ENCODE data around the gene CNOT10.
"Not testable (repeated sequence)": the region's sequence is repeated elsewhere in the genome, so short reads cannot be mapped to it uniquely, and the experiment has no call there.

The CNOT10 gene

GRCh38 chr3:32686713-32687112, 1.7 kb downstream of the CNOT10 start:
- no peak for DNase-seq (ENCODE audit: low read depth in 2 of 2)

- DNase-seq (ENCODE audit: low read depth in 2 of 2), result no peak
Observed at GRCh38 chr3:32691847-32692246, 6.9 kb downstream of the CNOT10 start.

- DNase-seq (ENCODE audit: low read depth in 2 of 2), result no peak
Observed at GRCh38 chr3:32696523-32696922, 11.5 kb downstream of the CNOT10 start.

DNA sequence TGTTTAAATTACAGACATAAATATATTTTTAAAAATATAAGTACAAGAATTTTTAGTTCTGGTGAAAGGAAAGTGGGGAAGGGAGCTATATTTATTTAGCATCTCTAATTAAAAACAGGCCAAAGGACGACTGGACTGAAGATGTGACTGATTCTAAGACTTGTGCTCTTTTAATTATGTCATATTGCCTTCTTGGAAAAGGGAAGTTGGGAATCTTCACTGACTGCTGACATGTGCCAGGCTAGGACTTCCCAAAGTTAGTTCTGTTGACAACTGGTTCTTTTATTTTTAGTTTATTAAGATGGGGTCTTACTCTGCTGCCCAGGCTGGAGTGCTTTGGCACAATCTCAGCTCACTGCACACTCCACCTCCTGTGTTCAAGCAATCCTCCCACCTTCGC, 13.5 kb downstream of the CNOT10 start:
- no peak for DNase-seq (ENCODE audit: low read depth in 2 of 2)

DNA sequence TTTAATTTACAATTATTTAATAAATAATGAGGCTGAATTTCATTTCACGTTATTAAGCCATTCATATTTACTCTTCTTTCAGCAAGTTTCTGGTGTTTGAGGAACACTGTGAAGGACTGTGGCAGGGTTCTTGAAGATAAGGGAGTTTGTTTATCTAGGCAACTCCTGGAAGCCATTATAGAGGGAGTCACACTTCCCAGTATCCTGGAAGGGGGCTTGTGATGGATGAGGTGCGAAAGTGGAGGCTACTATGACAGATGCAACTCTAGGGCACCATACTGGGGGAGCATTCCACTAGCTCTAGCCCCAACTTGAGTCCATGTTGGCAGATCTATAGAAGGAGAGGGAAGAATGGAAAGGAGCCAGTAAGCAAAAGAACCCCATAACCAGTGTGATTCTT, 14.4 kb downstream of the CNOT10 start:
- DNase-seq (ENCODE audit: low read depth in 2 of 2), result no peak

DNA sequence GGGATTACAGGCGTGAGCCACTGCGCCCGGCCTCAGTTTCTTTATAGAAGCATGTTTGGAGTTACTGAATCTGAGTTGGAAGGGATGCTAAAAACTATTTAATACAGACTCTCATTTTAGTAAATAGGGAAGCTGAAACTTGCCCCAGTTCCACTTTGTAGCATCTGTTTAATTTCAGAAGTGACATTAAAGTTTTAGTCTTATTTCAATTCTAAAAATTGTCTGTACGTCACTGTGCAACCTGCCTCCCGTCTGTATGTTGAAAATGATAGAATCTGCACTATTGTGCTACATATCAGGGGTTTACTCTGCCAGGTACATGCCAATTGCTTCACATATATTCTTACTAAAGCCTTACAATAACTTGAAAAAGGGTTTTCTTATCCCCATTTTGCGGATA, 15.3 kb downstream of the CNOT10 start:
- no peak for DNase-seq (ENCODE audit: low read depth in 2 of 2)

GRCh38 chr3:32703491-32703972, 18.5 kb downstream of the CNOT10 start:
- DNase-seq (ENCODE audit: low read depth in 2 of 2), result no peak

DNA sequence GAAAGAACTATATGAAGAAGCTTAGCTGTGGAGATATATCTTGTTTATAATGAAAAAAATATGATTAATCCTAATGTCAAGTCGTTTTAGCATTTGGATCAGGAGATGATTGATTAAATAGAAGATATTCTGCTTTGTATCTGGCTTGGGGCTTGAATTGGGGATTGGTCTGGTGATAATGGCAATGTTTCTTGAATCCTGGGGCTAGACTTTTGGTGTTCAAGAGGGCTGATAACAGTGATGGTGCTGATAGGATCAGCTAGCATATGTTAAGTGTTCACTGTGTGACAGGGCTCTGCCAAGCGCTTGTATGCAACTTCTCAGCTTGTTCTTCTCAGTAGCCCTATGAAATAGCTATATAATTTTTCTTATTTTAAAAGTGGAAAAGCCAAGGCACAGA, 20.2 kb downstream of the CNOT10 start:
- no peak for DNase-seq (ENCODE audit: low read depth in 2 of 2)

DNA sequence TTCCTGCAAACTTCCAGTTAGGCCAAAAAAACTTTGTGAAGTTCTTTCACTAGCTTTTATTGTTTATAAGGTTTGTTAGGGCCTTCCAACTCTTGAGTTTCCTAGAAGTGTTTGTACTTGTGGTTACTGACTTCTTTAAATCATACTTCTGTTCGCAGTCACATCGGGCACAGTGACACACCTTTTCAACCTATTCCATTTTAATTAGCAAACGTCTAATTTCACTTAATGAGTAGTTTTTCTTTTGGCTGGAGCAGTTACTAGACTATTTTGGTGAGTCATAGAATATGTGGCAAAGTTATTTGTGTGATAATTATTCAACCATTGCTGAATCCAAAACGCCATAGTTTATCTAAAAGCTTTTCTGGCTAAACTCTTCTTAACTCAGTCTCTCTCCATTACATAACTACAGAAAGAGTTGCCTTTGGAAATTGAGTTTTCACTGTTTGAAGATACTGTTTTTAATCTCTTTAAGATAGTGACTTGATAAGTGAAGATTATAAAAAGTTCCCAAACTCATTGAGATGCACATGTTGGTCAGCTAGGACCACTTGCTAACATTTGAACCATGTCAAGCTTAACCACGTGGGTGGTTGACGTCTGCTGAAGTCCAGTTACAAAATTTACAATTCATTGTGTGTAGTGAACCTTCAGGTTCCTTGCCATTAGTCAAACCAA, 21.5 kb downstream of the CNOT10 start:
- no peak for DNase-seq (ENCODE audit: low read depth in 2 of 2)

DNA sequence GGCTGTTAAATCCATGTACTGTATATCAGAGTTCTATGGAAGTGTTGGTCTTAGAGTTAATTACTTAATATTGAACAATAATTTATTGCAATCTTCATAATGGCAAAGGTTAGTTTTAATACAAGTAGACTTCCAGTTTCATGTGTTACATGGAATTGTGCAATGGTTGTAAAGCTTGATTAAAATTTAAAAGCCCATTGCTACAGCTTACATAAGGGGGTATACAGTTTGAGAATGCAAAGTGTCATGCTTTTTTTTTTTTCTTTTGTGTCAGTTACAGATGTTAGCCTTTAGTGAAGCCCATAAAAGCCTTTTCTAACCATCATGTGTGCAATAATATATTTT, 22.0 kb downstream of the CNOT10 start:
- DNase-seq (ENCODE audit: low read depth in 2 of 2), result no peak

DNA sequence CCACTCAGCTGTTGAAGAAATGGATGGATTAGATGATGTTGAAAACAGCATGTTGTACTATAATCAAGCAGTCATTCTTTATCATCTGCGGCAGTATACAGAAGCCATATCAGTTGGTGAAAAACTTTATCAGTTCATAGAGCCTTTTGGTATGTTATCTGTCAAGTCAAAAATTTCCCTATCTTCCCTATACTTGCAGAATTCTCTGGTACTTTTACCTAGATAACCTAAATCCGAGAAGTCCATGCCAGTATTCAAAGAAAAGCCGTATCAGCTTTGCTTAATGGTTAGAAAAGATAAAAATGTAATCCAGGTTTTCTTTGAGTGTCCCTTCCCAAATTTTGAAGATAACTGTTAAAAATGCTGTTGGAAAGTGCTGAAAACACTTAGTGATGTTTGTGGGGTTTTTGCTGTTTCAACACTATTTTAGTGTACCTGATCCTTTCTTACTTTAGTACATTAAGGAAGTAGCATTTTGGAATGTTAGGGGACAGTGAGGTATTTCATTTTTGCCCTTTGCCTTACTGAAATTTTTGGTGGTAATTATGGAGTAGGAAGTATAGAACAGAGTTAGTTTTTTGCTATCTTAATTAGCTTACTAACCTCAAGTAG, 23.8 kb downstream of the CNOT10 start:
- no peak for DNase-seq (ENCODE audit: low read depth in 2 of 2)

- no peak for DNase-seq (ENCODE audit: low read depth in 2 of 2)
Observed at GRCh38 chr3:32709346-32709745, 24.4 kb downstream of the CNOT10 start.

GRCh38 chr3:32712506-32713055, 27.6 kb downstream of the CNOT10 start:
- no peak for DNase-seq (ENCODE audit: low read depth in 2 of 2)

DNA sequence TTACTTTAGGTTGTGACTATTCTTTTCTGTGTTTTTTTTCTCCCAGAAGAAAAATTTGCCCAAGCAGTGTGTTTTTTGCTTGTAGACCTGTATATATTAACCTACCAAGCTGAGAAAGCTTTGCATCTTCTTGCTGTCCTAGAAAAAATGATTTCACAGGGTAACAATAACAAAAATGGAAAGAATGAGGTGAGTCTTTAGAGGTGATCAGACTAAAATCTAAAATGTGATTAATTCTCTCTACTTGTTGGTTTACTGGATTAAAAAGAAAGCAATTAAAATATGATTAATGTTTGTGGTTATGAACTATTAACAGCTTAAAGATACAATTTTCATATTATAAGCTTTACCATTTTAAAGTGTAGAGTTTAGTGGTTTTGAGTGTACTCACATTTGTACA, 28.2 kb downstream of the CNOT10 start:
- no peak for DNase-seq (ENCODE audit: low read depth in 2 of 2)

GRCh38 chr3:32719335-32719734, 34.3 kb downstream of the CNOT10 start:
- DNase-seq (ENCODE audit: low read depth in 2 of 2), result no peak

DNA sequence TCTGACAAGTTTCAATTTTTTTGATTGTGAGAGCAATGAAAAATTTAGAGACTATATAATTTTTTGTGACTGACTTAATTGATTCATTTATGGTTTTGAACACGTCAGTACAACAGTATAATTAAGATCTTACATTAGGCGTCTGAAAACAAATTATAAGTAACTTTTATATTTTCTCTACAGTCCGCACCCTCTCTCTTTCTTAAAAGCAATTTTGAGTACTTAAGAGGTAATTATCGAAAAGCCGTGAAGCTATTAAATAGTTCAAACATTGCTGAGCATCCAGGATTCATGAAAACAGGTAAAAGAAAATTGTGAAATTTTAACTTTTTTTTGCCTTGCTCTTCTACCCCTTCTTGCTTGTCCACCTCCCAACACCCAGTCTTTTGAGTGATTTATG, 34.9 kb downstream of the CNOT10 start:
- DNase-seq (ENCODE audit: low read depth in 2 of 2), result no peak

DNA sequence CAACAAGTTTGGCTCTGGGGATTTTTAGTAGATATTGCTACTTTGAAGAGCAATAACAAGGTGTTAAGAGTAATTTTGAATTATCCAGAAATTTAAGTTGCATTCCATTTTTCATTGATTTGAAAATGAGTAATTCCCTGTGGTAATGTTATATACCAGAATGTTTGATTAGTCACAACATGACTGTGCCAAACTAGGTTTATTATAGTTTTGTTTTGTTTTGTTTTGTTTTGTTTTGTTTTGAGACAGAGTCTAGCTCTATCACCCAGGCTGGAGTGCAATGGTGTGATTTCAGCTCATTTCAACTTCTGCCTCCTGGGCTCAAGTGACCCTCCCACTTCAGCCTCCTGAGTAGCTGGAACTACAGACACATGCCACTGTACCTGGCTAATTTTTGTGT, 40.7 kb downstream of the CNOT10 start:
- DNase-seq (ENCODE audit: low read depth in 2 of 2), result no peak

- no peak for DNase-seq (ENCODE audit: low read depth in 2 of 2)
Observed at GRCh38 chr3:32733631-32734229, 48.7 kb downstream of the CNOT10 start.

DNA sequence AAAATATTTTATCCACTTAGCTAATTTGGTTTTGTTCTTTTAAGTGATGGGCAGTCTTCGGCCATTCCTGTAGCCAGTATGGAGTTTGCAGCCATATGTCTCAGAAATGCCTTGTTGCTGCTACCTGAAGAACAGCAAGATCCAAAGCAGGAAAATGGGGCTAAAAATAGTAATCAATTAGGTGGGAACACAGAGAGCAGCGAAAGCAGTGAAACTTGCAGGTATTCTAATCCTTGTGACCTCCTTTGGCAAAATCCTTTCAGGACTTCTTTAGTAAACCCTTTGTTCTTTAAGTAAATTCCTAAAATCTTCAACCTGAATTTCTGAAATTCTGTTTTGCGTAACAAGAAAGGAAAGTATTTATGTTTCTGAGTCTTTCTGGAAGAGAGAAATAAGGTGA, 49.8 kb downstream of the CNOT10 start:
- no peak for DNase-seq (ENCODE audit: low read depth in 2 of 2)

- DNase-seq (ENCODE audit: low read depth in 2 of 2), result not testable (repeated sequence)
Observed at GRCh38 chr3:32743470-32743869, 58.5 kb downstream of the CNOT10 start.

- no peak for DNase-seq (ENCODE audit: low read depth in 2 of 2)
Observed at GRCh38 chr3:32743934-32744333, 58.9 kb downstream of the CNOT10 start.

- no peak for DNase-seq (ENCODE audit: low read depth in 2 of 2)
Observed at GRCh38 chr3:32751377-32751776, 66.4 kb downstream of the CNOT10 start.

DNA sequence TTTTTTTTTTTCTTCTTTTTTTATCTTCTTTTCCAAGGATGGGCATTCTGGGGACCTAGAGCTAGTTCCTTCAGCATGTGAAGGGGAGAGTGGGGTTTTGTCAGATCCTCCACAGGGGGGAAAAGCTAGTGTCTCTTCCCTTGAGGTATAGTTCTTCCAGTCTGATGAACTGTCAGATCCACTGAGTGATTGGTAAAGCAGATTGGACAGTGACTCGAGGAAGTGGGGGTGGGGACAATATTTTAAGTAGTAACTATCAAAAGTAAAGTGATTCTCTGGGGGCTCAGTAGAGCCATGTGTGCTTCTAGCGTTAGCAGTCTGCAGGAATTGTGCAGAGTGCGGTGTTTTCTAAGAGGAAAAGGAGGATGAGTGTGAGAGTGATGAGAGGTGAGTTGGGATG, 70.8 kb downstream of the CNOT10 start:
- DNase-seq (ENCODE audit: low read depth in 2 of 2), result no peak

Measured in activated CD8-positive, alpha-beta memory T cell treated with anti-CD3 and anti-CD28 coated beads for 4 hours (primary cell).